Measurements from ENCODE around the gene CUL7. TPM values are rescaled to one million over a fixed set of nuclear protein-coding genes. Genes with fewer than 3 reads are reported as not detected.

Gene CUL7
- total RNA-seq, 1 donor: 54.8 TPM

DNA sequence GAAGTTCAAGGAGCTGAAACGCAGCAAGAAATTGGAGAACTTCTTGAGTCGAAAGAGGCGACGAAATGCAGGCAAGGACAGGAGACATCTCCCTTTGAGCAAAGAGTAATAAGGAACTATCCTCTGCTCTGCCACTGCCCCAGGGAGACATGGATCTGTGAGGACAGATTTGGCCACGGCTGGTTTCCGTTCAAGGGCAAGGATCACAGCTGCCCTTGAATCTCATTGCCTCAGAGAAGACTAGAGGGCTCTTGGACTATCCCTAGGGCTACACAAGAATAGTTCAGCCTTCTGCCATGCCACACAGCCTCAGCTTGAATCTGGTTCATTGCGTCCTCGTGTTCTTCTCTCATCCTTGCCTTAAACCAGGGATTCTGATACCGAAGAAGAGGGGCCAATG is 24.5 kb downstream of the CUL7 start:
- DNase-seq (ENCODE audit: low read depth): no peak
- no peak overlapping the region for H3K4me3 ChIP-seq (ENCODE audit: low read depth, low read length)
- TF ChIP-seq, protein P1, sequence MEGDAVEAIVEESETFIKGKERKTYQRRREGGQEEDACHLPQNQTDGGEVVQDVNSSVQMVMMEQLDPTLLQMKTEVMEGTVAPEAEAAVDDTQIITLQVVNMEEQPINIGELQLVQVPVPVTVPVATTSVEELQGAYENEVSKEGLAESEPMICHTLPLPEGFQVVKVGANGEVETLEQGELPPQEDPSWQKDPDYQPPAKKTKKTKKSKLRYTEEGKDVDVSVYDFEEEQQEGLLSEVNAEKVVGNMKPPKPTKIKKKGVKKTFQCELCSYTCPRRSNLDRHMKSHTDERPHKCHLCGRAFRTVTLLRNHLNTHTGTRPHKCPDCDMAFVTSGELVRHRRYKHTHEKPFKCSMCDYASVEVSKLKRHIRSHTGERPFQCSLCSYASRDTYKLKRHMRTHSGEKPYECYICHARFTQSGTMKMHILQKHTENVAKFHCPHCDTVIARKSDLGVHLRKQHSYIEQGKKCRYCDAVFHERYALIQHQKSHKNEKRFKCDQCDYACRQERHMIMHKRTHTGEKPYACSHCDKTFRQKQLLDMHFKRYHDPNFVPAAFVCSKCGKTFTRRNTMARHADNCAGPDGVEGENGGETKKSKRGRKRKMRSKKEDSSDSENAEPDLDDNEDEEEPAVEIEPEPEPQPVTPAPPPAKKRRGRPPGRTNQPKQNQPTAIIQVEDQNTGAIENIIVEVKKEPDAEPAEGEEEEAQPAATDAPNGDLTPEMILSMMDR (IDR thresholded peaks at IDR 0.05; ENCODE audit: insufficient read depth, low read depth, low read length): no peak

GRCh38 chr6:43026365-43026764 is 27.3 kb downstream of the CUL7 start:
- TF ChIP-seq, protein P1 (IDR thresholded peaks at IDR 0.05; ENCODE audit: insufficient read depth, low read depth, low read length): no peak
- DNase-seq (ENCODE audit: low read depth): no peak
- no peak overlapping the region for H3K4me3 ChIP-seq (ENCODE audit: low read depth, low read length)

- H3K4me3 ChIP-seq (ENCODE audit: low read depth, low read length): no peak overlapping the region
- TF ChIP-seq, protein P1 (IDR thresholded peaks at IDR 0.05; ENCODE audit: insufficient read depth, low read depth, low read length): no peak
- peak; percentile 7 for DNase-seq (ENCODE audit: low read depth)
Measured at GRCh38 chr6:43024436-43024835, 29.2 kb downstream of the CUL7 start.

DNA sequence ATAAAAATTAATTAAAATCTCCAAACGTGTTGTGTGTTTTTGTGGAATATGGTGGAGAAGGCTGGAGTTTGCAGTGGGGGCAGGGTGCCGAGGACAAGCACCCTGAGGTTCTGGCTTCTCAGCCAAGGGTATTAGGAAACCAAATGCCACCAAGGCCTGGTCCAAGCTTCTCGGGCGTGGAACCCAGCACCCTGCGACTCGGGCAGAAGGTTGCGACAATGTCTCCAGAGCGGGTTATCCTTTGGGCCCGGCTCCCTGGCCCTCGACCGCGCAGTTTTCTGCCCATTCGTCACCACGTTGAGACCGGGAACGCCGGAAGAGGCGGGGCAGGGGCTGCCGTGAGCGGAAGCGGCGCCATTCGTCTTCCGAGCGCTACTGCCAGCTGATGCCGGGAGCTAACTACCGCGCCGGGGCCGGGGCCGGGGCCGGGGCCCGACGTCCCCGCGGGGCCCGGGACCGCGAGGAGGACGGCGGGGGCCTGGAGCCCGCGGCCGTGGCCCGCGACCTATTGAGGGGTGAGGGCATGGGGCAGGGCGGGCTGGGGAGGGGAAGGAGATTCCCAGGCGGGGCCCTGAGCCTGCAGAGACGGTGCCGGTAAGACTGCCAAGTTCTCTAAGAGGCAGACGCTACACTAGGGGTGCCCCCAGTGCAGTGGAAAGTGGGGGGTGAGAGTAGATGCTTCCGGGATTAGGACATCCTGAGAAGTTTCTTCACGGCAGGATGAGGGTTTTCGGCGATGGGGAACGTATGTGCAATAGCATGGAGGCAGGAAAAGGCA is 32.2 kb downstream of the CUL7 start, which contains the start of gene RRP36:
Gene RRP36, plus strand, starts transcription at position 354 of the 778 bp plus-strand sequence. Its CDS starts 32 bp downstream, at position 386.
- TF ChIP-seq, protein P1 (IDR thresholded peaks at IDR 0.05; ENCODE audit: insufficient read depth, low read depth, low read length): no peak
- peak; percentile 64 for DNase-seq (ENCODE audit: low read depth)
- peak within 1 kb of the TSS; percentile 100 for H3K4me3 ChIP-seq (ENCODE audit: low read depth, low read length)

GRCh38 chr6:43020847-43021246 is 32.8 kb downstream of the CUL7 start:
- peak overlapping the region; percentile 100 for H3K4me3 ChIP-seq (ENCODE audit: low read depth, low read length)
- DNase-seq (ENCODE audit: low read depth): no peak
- TF ChIP-seq, protein P1 (IDR thresholded peaks at IDR 0.05; ENCODE audit: insufficient read depth, low read depth, low read length): no peak

DNA sequence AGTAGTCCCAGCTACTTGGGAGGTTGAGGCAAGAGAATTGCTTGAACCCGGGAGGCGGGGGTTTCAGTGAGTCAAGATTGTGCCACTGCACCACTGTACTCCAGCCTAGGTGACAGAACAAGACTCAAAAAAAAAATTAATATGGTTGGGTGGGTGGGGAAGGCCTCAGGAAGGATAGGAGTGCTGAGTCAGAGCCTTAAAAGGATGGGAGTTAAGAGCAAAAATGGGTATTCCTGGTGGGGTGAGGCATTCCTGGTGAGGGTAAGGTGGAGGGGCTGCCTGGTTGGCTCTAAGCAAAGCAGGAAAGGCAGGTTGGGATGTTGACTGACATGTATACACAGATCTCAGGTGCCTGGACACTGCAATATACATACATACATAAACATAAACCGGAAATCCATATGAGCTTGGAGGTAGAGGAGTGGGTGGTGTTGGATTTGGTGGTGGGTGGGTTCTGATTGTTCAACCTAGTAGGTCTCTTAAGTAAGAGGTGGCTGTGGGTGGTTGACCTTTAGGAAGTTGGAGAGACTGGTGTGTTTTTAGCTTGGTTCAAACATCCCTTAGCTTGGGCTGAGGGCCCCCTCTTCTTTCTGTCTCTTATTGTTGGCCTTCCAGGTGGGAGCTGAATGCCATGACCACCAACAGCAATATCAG is 33.5 kb downstream of the CUL7 start:
- DNase-seq (ENCODE audit: low read depth): no peak
- H3K4me3 ChIP-seq (ENCODE audit: low read depth, low read length): no peak overlapping the region
- TF ChIP-seq, protein P1 (IDR thresholded peaks at IDR 0.05; ENCODE audit: insufficient read depth, low read depth, low read length): no peak
